Upper lobe of left lung (tissue), 6 donors: ENCODE results near the gene RFXAP. TPM values are rescaled to one million over a fixed set of nuclear protein-coding genes. Genes with fewer than 3 reads are reported as not detected.

ENCODE experiments used
- ATAC-seq, 2 donors: fragments of 200-7000 bp; cut with Tn5 transposase; one replicate each; pipeline ENCODE4 v1.9.1; 2022; ENCODE audit warnings: mild to moderate bottlenecking in 2 of 2, moderate library complexity in 2 of 2; ENCODE audit not compliant: low FRiP score in 2 of 2
- DNase-seq, 2 donors: peaks; one replicate each; pipeline ENCODE4 v3.0.0-alpha.2; 2019 to 2020
- H3K27ac ChIP-seq, 4 donors: fragments of 200-600 bp; sonication (generic); one replicate each; pipeline ENCODE4 v1.5.1; 2016 to 2019
- H3K27me3 ChIP-seq, 4 donors: fragments of 200-600 bp; sonication (generic); one replicate each; pipeline ENCODE4 v1.5.1; 2017 to 2019
- H3K36me3 ChIP-seq, 4 donors: fragments of 200-600 bp; sonication (generic); one replicate each; pipeline ENCODE4 v1.5.1; 2016 to 2019
- H3K4me1 ChIP-seq, 4 donors: fragments of 200-600 bp; sonication (generic); one replicate each; pipeline ENCODE4 v1.5.1; 2018 to 2019
- H3K4me3 ChIP-seq, 4 donors: fragments of 200-600 bp; sonication (generic); one replicate each; pipeline ENCODE4 v1.5.1; 2017 to 2019; ENCODE audit warnings: mild to moderate bottlenecking in 2 of 4, moderate library complexity in 1 of 4
- H3K9me3 ChIP-seq, 4 donors: fragments of 200-600 bp; sonication (generic); one replicate each; pipeline ENCODE4 v1.5.1; 2018 to 2019
- EP300 ChIP-seq, 4 donors: sonication (generic); formaldehyde crosslinking; IDR thresholded peaks; one replicate each; pipeline ENCODE4 v1.5.1; 2017; ENCODE audit warnings: antibody characterized with exemption in 4 of 4, control low read depth in 2 of 4
- POLR2A ChIP-seq, 4 donors: fragments of 450-650 bp; IDR thresholded peaks; one replicate each; pipeline ENCODE4 v1.5.1; 2016 to 2017; ENCODE audit warnings: antibody characterized with exemption in 4 of 4, mild to moderate bottlenecking in 2 of 4
- POLR2AphosphoS5 ChIP-seq, 2 donors: sonication (generic); formaldehyde crosslinking; IDR thresholded peaks; one replicate each; pipeline ENCODE4 v1.5.1; 2017; ENCODE audit warnings: antibody characterized with exemption in 2 of 2
- WGBS, 2 donors: methylation state at CpG; one replicate each; pipeline ENCODE4 v1.1.5; 2017 to 2018; 5-methylcytosine and 5-hydroxymethylcytosine counted together
- total RNA-seq, 6 donors: library from RNA; depleted of rRNA in 4 of 6; stranded (reverse); fragments of >200 nt in 4 of 6; gene quantifications; one replicate each; pipeline versions ENCODE4 v1.1.0 to v1.2.1, GENCODE V29; 2016 to 2021
- TF ChIP-seq, protein P1 (sequence below), 6 experiments: fragments of 450-650 bp in 4 of 6; fragments of 200-600 bp in 2 of 6; sonication (generic) in 2 of 6; IDR thresholded peaks; one replicate each; pipeline ENCODE4 v1.5.1; 2016 to 2019; ENCODE audit warnings: antibody characterized with exemption in 6 of 6
- donor health status: DM: no; HTN: no; CAD: no; lungs with moderate emphysema.
- donor health status: DM: no; HTN: yes; CAD: no; lungs with severe emphysema.

Gene RFXAP
- total RNA-seq, 6 donors from 2014 or later = 4.3 to 12.0 (median 6.7) TPM

DNA sequence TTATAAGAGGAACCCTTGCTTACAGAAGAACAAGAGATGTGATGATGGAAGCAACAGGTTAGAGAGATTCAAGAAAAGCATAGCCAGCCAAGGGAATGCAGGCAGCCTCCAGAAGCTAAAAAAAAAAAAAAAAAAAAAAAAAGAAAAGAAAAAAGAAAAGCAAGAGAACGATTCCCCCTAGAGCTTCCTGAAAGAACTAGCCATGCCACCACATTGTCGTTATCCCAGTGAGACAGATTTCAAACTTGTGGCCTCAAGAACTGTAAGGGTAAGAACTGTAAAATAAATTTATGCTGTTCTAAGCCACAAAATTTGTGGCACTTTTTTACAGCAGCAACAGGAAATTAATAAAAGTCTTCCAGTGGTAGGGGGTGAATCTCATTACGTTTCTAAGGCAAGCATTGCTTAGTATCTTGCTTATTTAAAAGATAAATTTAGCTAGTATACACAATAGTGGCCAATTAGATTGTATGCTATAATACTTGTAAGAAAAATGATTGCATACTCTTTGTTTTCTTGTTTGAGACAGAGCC is 21.8 kb downstream of the RFXAP start:
- Histone ChIP-seq H3K27ac (no peak overlapping the region), H3K4me3 (no peak overlapping the region), H3K36me3 (peaks cover 0 to 4% (median 0%) of the 10 kb centered on the region in 4 donors), H3K4me1 (peaks cover 0 to 5% (median 0%) of the 10 kb centered on the region in 4 donors), H3K27me3 (no peaks in the 10 kb centered on the region), H3K9me3 (no peaks in the 10 kb centered on the region)
- TF ChIP-seq POLR2A (IDR thresholded peaks at IDR 0.05) (no peak), EP300 (IDR thresholded peaks at IDR 0.05) (no peak), POLR2AphosphoS5 (IDR thresholded peaks at IDR 0.05) (no peak)
- TF ChIP-seq, protein P1, sequence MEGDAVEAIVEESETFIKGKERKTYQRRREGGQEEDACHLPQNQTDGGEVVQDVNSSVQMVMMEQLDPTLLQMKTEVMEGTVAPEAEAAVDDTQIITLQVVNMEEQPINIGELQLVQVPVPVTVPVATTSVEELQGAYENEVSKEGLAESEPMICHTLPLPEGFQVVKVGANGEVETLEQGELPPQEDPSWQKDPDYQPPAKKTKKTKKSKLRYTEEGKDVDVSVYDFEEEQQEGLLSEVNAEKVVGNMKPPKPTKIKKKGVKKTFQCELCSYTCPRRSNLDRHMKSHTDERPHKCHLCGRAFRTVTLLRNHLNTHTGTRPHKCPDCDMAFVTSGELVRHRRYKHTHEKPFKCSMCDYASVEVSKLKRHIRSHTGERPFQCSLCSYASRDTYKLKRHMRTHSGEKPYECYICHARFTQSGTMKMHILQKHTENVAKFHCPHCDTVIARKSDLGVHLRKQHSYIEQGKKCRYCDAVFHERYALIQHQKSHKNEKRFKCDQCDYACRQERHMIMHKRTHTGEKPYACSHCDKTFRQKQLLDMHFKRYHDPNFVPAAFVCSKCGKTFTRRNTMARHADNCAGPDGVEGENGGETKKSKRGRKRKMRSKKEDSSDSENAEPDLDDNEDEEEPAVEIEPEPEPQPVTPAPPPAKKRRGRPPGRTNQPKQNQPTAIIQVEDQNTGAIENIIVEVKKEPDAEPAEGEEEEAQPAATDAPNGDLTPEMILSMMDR (IDR thresholded peaks at IDR 0.05) = no peak
- no peak for DNase-seq
- WGBS, 2 donors = 42 to 65% methylated on average over 3 of the region's 3 CpGs
- no peak for ATAC-seq

DNA sequence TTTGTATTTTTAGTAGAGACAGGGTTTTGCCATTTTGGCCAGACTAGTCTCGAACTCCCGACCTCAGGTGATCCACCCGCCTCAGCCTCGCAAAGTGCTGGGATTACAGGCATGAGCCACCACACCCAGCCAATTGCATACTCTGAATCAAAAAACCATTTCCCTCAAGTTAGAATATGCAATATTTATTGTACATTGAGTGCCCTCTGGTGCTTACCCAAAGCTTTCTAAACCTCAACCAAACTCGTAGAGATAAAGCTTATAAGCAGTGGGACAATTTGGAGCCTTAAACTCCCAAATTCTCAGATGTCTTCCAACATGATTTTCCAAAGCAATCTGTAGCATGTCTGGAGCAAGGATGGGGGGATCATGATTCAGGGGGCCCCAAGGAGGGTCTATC is 22.4 kb downstream of the RFXAP start:
- Histone ChIP-seq H3K9me3 (no peaks in the 10 kb centered on the region), H3K4me1 (peaks cover 0 to 5% (median 0%) of the 10 kb centered on the region in 4 donors), H3K27ac (no peak overlapping the region), H3K36me3 (peaks cover 0 to 4% (median 0%) of the 10 kb centered on the region in 4 donors), H3K4me3 (no peak overlapping the region), H3K27me3 (no peaks in the 10 kb centered on the region)
- ATAC-seq = no peak
- DNase-seq = no peak
- 79 to 80% methylated on average over 5 of the region's 5 CpGs for WGBS, 2 donors
- TF ChIP-seq, protein P1 (IDR thresholded peaks at IDR 0.05) = no peak

DNA sequence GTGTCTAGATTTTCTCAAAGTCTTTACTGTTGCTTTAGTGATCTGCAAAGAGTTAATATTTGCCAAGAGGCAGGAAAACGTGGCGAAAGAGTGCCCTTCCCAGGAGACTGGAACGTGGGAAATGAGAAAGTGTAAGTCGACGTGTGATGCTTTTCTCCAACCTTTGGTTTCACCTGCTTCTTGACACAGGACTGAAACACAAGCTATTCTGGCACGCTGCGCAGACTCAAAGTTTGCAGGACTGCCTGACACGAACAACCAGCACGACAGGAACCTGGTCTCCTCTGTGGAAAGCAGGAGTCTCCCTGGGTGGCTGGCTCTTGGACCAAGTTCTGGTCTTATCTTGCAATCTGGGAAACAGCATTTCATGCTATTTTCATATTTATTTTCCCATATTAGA is 28.6 kb downstream of the RFXAP start:
- ATAC-seq = no peak
- 58 to 60% methylated on average over 9 of the region's 9 CpGs for WGBS, 2 donors
- no peak overlapping the region for H3K4me3 ChIP-seq
- H3K27ac ChIP-seq = no peak overlapping the region
- no peaks in the 10 kb centered on the region for H3K27me3 ChIP-seq
- no peak for DNase-seq
- H3K9me3 ChIP-seq = no peaks in the 10 kb centered on the region
- no peak for TF ChIP-seq POLR2A (IDR thresholded peaks at IDR 0.05)
- no peak for TF ChIP-seq POLR2AphosphoS5 (IDR thresholded peaks at IDR 0.05)
- no peak for TF ChIP-seq EP300 (IDR thresholded peaks at IDR 0.05)
- TF ChIP-seq, protein P1 (IDR thresholded peaks at IDR 0.05) = no peak
- H3K4me1 ChIP-seq = no peaks in the 10 kb centered on the region
- peaks cover 0 to 13% (median 1%) of the 10 kb centered on the region in 4 donors for H3K36me3 ChIP-seq

DNA sequence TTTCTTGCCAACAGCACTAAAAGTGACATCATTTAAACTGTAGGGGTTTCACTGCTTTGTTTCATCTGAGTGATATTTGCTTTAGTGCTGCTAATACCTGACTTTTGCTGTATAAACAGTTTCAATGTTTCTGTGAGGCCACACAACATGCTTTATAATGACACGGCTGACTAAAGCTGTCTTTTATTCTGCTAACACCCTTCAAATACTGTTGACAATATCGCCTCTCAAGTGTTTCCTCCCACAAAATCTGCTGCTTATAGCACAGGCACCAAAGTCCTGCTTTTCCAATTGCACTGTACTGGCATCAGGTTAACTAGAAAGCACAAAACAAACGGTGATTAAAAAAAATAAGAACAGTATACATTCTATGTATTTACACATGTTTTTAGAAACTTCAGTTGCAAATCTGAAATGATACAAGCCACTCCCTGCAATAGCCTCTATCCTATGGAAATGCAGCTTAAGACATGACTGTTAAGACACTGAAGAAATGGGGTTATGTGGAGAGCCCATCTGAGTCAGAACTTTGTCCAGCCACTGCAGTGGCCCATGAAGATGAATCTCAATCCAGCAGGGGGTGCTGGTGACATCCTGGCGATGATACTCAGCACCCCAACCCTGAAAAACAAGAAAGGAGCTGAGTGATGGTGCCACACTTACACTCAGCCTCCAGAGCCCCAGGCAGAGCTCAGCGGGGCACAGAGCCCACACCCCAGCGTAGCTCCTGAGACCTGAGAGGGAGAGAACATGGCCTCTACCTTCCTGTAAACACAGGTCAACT is 29.4 kb downstream of the RFXAP start:
- Histone ChIP-seq H3K9me3 (no peaks in the 10 kb centered on the region), H3K4me3 (no peak overlapping the region), H3K4me1 (no peaks in the 10 kb centered on the region), H3K36me3 (peaks cover 0 to 21% (median 5%) of the 10 kb centered on the region in 4 donors), H3K27ac (no peak overlapping the region), H3K27me3 (no peaks in the 10 kb centered on the region)
- no peak for DNase-seq
- ATAC-seq = no peak
- WGBS, 2 donors = 58 to 64% methylated on average over 4 to 6 of the region's 6 CpGs
- TF ChIP-seq, protein P1 (IDR thresholded peaks at IDR 0.05) = peak in 1 of 6 experiments; percentile 16
- TF ChIP-seq POLR2AphosphoS5 (IDR thresholded peaks at IDR 0.05) = no peak
- no peak for TF ChIP-seq POLR2A (IDR thresholded peaks at IDR 0.05)
